GM12872 (cell line): Measurements from ENCODE around the gene ZDHHC19.

ENCODE experiments used
- CTCF ChIP-seq: IDR thresholded peaks from 3 replicates; pipeline ENCODE4 v1.5.1; 2011; ENCODE audit warnings: low read depth, mild to moderate bottlenecking, low read length, moderate library complexity; ENCODE audit not compliant: insufficient read depth

Gene ZDHHC19

GRCh38 chr3:196202516-196202970 lies 8.7 kb downstream of the ZDHHC19 start:
- no peak for TF ChIP-seq CTCF

GRCh38 chr3:196198771-196199753 lies 12.1 kb downstream of the ZDHHC19 start:
- TF ChIP-seq CTCF = peak; percentile 32; the same call in 2 of the 3 replicates

- no peak for TF ChIP-seq CTCF
Measured at GRCh38 chr3:196198081-196198675, 13.0 kb downstream of the ZDHHC19 start.

GRCh38 chr3:196197524-196197923 lies 13.7 kb downstream of the ZDHHC19 start:
- TF ChIP-seq CTCF = no peak

- TF ChIP-seq CTCF = no peak
Measured at GRCh38 chr3:196195664-196196265, 15.4 kb downstream of the ZDHHC19 start.

- TF ChIP-seq CTCF = no peak
Measured at GRCh38 chr3:196194542-196194915, 16.7 kb downstream of the ZDHHC19 start.
